Pons (tissue), 1 donor: Measurements from ENCODE around the gene MEPCE.

Experiments used
- DNase-seq: peaks from one replicate; pipeline ENCODE4 v3.0.0-alpha.2; 2016; ENCODE audit warnings: low spot score

Gene MEPCE

DNA sequence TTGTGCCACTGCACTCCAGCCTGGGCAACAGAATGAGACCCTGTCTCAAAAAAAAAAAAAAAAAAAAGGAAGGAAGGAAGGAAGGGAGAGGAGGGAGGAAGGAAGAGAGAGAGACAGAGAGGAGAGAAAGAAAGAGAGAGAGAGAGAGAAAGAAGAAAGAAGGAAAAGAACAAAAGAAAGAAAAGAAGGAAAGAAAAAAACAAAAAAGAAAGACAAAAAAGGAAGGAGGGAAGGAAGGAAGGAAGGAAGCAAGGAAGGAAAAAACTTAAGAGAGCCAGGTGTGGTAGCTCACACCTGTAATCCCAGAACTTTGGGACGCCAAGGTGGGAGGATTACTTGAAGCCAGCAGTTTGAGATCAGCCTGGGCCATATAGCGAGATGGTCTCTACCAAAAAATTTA lies 35.2 kb downstream of the MEPCE start:
- DNase-seq = no peak

- no peak for DNase-seq
These were observed 35.7 kb downstream of the MEPCE start for GRCh38 chr7:100465299-100465698.

- peak; percentile 97 for DNase-seq
These were observed 36.2 kb downstream of the MEPCE start for GRCh38 chr7:100465702-100466311.

DNA sequence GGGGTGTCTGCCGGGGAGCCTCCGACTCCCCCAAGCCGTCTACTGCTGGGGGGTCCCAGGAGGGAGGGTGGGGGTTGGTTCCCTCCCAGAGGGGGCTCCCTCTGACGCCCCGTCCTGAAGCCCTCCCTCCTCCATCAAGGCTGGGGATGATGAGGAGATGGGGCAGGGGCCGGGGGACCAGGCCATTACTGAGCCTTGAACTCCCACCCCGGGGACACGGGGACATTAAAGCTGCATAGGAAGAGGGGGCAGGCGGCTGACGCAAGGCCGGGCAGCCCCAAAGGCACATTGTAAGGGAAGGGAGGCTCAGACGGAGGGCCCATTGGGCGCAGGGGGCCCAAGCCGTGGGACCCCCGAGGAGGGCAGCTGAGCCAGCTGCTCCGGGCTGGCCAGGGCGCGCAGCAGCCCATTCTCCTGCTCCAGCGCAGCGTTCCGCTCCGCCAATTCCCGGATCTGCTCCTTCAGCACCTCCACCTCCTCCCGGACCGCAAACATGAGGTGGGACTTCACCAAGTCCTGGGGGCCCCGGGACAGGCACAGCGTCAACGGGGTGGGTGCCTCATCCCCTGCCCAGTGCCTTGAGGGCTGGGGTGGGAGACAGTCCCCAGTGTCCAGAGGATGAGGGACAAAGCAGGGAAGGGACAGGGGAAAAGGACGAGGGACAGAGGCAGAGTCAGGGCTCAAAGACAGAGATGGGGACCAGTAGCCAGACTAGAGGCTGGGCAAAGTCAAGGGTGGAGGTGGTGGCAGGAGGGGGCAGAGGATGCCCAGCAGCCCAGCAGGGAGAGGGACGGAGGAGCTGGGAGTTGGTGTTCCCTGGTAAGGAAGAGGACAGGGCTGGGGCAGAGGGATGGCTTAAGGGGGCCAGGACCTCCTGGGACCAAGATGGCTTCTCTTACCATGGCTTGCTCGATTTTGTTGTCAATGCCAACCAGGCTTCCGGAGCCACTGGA lies 37.3 kb downstream of the MEPCE start:
- DNase-seq = no peak

DNA sequence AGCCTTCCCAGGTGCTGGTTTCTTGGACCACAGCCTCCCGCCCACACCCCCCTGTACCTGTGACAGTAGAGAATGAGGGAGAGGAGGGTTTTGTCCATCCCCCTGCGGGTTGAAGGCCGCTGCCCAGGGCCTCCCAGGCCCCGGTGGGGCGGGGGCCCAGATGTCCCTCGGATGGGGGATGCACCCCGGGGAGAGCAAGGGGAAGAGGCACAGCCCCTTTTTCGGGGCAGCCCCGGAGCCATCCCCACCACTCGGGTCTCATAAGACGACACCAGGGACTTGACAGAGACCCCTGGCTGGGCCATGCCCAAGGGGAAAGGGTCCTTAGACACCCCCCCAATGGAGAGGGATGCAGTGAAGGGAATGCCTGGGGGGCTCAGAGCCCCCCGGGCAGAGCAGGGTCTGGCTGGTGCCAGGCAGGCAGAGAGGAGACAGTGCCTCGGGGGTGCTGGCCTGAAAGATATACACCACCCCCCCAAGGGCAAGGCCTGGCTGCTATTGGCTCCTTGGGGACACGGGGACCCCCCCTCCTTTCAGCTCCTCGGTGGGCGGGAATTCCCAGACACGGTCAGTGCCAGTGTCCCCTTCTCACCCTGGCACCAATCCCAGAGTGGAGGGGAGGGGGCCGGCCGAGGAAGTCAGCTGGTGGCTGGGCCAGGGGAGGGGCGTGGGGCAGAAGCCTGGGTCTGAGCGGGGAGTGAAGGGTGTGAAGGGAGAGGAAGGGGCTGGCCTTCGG lies 38.2 kb downstream of the MEPCE start:
- DNase-seq = peak; percentile 95

- peak; percentile 79 for DNase-seq
These were observed 39.8 kb downstream of the MEPCE start for GRCh38 chr7:100469227-100470044.

DNA sequence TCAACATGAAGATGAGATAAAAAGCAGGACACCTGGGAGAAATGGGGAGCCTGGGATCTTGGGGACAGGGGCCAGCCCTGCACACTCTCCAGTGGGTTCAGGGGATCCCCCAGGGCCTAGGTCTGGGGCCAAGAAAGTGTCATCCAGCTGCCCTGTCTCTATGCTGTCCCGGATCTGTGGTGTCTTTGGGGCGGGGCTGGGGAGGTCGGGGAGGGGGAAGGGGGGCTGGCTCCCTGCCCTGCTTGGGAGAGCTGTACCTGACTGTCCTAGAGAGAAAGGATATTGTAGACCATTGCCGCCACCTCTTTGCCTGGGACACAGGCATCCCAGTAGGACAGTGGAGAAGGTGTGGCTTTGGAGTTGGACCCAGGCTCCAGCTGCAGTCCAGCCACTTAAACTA lies 41.4 kb downstream of the MEPCE start:
- DNase-seq = no peak

GRCh38 chr7:100472121-100472851 lies 42.7 kb downstream of the MEPCE start:
- no peak for DNase-seq

DNA sequence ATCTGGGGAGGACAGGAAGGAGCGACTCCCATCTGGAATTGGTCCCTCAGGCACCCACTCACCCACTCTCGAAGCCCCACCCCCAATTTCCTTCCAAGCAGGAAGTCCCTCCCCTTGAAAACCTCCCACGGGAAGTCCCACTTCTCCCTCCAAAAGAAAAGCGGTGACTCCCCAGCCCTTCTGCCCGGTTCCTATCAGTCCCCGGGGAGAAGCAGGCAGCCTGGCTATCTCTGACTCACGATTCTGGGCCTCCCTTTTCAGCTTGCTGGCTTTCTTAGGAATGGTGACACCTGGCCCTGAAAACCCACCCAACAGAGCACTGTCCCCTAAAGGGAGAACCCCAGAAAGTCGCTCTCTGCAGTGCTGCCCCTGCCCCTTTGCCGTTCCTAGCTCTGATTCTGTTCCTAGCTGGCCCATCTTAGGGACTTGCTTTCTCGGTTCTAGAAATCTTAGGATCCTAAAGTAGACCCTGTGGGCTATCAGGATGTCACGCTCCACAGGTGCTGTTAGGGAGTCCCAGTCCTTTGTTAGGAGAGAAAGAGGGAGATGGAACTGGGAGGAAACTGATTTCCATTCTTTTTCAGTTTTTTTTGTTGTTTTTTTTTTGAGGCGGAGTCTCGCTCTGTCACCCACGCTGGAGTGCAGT lies 43.3 kb downstream of the MEPCE start:
- DNase-seq = no peak

- DNase-seq = no peak
These were observed 45.9 kb downstream of the MEPCE start for GRCh38 chr7:100475549-100475948.

DNA sequence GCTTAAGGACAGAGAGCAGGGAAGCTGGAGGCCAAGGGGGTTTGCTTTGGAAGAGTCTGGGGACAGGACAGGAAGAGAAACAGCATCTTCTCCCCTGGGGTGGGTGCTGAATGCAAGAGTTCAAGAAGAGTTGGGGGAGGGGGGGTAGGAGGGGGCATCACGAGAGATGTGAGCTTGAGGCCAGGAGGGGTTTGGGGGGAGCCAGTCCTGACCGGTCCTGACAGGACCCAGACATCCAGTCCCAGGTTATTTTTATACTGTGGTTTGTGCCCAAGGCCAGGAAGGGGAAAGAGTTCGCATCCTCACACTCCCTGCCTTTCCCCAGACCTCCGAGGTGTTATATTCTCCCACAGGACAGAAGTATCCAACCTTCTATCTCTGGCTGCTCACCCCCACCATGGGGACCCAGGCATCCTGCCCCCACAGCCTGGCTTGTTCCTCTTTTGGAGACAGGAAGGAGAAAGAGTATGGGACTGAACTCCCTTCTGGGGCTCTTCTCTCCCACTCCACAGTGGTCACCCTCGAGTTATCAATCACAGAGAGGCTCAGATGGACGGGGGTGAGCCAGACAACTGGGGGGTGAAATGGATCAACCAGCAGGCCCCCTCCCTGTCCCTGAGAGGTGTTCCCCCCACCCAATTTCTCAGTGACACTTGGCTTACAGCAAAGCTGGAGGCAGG lies 46.6 kb downstream of the MEPCE start:
- DNase-seq = no peak

- DNase-seq = no peak
These were observed 47.6 kb downstream of the MEPCE start for GRCh38 chr7:100476903-100477870.

DNA sequence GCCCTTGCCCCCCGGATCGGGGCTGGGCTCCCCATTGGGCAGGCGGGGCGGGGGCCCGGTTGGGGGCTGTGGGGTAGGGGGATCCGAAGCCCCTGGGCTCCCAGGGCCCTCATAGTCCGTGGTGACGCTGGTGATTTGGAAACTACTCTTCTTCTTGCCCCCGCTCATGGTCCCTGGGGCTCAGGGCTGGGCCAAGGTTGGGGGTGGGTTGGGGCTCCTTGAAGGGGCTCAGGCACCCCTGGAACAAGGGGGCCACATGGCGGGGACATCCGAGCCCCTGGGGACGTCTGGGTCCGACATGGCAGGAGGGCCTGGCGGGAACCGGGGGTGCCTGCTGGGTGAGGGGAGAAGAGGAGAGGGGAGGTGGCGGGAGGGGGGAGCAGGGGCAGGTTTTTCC lies 48.2 kb downstream of the MEPCE start:
- no peak for DNase-seq

GRCh38 chr7:100478958-100479660 lies 49.5 kb downstream of the MEPCE start, which contains the start of gene TSC22D4:
TSC22D4 (minus strand) TSS chr7:100479214; CDS start chr7:100478038, 1,176 bp downstream.
- DNase-seq = peak; percentile 96

- DNase-seq = no peak
These were observed 51.8 kb downstream of the MEPCE start for GRCh38 chr7:100481466-100481865.

DNA sequence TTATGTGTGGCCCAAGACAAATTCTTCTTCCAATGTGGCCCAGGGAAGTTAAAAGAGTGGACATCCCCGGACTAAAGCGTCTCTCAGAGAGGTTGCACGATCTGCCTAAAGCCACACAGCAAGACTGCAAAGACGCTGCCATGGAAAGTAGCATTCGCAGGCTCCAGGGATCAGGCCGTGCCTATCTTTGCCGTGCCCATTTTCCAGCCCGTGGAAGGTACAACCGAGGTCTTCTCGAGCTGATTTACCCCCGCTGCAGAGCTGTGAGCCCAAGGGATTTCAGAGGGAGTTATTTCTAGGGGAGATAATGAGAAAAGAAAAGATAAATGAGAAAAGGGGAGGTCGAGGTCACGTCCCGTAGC lies 53.1 kb downstream of the MEPCE start:
- no peak for DNase-seq

DNA sequence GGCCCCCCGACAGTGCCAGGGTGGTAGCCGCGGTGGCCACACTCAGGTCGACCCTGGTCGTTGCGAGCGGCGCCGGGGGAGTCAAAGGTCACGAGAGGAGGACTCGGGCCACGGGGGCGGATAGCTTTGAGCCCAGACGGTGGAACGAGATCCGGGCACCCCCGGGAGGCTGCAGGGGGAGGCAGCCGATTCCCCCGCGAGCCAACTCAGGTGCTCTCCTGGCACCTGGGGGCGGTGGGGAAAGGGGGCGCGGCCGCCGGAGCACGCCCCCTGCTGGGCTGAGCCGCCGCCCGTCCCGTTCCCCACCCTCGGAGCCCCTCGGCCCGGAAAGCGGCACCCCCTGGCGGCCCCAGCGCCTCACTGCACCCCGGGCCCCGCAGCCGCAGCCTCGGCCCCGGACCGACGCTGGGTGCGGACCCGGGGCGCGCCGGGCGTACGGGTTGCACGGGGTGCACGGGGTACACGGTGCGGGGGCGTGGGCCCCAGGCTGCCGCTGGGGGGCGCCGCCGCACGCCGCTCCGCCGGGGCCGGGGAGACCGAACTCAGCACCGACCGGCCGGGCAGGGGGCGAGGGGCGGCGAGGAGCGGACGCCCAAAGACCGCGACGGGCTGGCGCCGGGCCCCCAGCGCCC lies 53.6 kb downstream of the MEPCE start:
- DNase-seq = peak; percentile 29
